NCI-H524 treated with DMSO at 0.1 percent for 48 hours (cell line): ENCODE data around the gene MACROH2A1.

Experiments
- DNase-seq: peaks from one replicate; lab custom pipeline; 2025; lab: John Stamatoyannopoulos, UW

The MACROH2A1 gene

DNA sequence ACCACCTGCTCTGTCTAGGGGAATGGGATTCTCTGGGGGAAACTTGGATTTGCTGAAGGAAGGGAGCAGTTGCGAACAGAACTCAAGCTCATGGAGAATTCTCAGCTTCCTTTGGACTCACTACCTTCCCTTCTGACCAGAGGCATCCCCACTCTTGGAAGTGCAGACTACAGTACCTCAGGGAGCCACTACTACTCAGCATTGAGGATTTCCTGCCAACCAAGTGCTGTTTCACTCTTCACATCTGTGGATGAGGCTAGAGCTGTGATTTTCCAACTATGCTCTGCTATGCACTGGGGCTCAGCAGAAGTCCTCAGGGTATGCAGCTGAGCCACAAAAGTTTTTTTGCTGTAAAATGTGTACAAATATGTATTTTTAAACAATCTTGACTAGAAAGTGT lies 43.9 kb downstream of the MACROH2A1 start:
- DNase-seq: no peak

DNA sequence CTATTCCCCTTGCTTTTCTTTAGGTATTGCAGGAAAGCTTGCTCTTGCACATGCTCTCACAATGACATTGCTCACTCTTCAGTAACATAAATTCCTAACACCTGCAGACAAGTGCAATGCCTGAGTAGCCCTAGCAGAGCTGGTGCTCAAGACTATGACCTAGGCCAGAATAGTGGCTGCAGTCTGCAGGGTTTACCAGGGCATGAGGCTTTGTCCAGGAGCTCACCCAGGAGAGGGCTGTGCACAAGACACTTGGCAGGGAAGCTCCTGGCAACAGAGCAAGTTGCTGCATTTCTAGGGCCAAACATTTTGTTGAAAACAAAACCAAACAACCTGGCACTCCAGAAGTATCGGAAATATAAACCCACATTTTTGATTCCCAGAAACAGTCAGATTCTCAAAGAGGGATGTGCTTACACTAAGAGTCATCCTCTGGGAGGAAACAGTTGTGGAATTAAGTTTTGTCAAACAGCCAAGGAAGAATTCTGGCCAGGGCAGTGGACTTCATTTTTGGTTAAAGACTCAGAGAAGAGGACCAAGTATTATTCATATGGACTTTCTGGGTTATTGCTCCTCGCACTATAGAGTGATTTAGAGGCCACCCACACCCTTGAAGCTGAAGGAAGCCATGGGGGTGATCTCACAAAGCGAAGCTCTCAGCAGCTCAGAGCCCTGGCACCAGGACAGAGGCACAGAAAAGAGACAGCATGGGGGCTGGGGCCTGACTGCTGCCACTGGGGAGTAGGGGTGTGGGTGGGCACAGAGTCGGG lies 44.9 kb downstream of the MACROH2A1 start:
- no peak for DNase-seq

DNA sequence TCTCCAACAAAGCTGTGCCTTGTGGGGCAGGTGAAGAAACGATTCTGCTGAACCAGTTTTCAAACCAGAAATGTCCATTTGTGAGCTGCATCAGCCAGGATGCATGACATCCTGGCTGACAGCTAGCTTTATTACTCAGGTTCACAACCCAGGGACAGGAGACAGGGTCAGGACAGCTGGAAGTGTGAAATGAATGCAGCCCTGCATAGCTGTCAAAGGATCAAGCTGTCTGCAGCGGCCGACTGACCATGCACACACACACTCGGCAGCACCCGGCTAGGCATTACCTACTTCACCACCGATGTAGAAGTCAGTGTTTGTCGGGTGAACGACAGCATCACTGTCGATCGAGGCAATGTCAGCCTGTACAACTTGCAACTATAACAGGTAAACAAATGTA lies 48.5 kb downstream of the MACROH2A1 start:
- DNase-seq: no peak

DNA sequence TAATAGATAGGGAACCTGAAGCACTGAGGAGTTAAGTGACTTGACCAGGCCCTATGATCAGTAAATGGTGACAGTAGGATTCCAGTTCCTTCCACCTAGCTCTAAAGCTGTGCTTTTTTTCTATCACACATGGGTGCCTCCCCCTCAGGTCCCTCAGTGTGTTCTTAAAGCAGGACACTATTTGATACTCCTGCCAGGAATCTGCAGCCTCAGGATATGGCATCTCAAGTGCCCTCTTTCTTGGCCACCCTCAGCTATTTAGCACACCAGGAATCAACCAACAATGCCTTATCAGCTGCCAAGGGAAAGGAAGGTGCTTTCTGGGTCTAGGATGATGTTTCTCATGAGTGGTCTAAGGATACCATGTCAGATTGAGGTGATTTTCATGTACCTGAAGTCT lies 49.1 kb downstream of the MACROH2A1 start:
- DNase-seq: no peak

DNA sequence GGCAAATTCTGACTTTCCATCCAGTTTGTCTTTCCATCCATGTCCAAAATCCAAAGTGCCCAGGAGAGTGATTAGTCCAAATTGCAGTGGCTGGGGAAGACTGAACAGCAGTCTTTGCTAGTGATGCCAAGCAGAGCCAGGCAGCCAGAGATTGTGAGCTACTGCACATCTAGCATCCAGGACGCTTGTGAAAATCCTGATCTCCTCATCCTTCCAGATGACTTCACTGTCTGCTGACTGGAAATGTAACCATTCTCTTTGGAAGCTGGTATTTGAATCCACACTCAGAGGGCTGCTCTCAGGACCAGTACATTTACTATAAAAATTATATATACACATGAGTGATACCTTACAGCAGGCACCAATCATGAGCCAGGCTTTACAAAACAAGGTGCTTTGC lies 49.6 kb downstream of the MACROH2A1 start:
- no peak for DNase-seq

DNA sequence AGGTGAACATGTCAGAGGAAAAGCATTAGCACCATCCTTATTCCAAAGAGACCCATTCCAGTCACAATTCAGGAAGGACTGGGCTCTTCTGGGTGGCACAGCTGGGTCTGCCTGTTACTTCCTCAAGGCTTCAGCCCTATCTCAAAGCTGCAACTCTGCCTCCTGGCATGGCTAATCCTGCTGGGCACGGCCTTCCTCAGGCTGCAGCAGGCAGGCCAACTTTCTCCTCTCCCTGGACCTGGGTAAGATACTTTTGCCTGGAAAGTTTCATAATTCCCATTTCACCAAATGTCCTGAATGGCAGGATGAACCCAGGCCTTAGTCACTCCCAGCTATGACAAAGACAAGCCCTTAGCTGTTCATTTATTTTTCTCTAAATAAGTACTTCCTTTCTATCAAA lies 50.1 kb downstream of the MACROH2A1 start:
- no peak for DNase-seq

DNA sequence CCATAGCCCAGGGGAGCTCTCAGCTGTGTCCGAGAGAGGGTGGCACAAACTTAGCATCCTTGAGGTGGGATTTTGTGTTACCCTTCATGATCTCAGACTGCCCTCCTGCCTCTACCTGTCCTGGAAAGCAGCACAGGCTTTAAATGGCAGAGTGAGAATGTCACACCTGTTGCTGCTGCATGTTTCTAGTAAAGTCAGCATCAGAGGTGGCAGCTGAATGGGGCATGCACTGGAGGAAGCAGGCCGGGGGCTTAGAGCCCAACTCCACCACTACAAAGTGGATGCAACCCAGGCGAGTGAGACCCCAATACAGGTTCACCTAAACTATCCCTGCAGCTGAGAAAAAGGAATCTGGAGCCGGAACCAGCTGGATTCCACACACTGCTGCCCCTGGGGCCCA lies 51.6 kb downstream of the MACROH2A1 start:
- DNase-seq: no peak

DNA sequence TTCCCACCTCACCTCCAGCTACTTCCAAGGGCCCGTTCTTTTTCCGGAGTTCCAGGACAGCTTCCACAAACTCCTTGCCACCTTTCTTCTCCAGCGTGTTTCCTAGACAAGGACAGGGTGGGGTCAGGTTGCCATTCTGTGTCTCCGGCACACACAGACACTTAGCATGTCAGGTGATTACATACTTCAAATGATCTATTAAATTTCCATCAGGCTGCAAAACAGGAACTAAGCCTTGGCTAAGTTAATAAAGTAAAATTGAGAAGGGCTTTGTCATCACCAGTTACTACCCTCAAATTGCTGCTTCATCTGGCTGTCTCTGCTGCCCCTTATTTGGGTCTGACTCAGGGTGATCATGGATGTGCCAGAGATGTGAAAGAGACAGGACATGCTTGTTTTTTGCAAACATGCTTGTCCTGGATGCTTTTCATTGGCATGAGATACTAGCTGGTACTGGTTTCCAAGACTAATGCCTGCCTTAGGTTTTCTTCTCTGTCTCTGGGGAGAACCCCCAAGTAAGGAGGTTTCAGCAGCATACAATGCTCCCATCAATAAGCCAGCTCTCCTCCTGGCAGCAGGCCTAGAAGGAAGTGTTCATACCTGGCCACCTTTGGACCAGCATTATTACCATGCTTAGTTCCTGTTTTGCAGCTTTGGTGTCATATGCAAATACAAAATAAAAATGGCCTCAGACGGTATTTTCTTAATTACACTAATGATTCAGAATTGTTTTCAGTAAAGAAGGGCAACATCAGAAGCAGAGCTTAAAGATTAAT lies 52.9 kb downstream of the MACROH2A1 start:
- no peak for DNase-seq

DNA sequence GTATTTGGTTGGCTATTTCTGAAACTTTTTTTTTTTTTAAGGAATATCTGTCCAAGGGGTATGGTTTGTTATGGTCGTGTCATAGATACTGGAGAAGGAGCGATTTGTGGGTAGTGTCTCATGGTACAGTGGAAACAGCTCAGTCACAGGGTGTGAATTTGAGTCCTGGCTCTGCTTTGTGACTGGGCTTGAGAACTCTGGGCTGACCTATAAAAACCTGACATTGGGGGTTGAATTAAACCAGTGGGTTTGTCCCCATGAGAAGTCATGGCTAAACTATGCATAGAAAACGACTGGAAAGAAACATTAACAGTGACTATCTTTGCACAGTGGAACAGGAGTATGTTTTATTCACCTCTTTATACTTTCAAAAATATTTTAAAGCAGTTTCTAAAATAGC lies 54.7 kb downstream of the MACROH2A1 start:
- DNase-seq: no peak

DNA sequence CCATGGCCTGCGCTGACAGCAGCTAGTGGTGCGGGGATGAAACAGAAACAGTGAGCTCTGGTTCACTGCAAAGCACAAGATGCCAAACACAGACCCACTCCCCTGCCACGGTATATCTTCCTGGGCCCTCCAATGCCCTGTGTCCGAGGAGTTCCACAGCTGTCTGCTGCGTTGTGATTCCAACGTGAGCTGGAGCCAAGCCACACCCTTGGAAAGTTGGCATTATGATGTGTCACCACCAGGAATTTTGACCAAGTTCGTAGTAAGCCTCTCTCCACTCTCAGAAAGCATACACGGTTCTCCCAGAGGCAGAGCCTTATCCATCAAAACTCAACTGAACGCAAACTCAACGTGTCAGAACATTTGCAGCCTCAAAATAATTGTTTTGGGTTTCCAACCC lies 55.6 kb downstream of the MACROH2A1 start:
- no peak for DNase-seq

DNA sequence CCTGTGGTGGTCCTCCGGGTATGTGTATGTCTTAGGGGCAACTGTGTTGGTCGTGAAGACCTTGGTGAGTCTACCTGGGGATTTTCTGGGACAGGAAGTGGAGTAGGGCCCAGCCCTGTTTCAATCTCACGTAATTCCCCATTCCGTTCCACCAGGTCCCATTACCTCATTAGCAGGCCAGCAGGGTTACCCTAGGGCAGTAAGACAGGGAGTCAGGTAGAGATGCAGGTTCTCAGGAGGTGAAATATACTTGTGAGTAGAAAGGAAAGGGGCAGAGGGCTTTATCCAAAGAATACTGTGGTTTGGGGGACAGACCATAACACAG lies 56.5 kb downstream of the MACROH2A1 start:
- DNase-seq: no peak

DNA sequence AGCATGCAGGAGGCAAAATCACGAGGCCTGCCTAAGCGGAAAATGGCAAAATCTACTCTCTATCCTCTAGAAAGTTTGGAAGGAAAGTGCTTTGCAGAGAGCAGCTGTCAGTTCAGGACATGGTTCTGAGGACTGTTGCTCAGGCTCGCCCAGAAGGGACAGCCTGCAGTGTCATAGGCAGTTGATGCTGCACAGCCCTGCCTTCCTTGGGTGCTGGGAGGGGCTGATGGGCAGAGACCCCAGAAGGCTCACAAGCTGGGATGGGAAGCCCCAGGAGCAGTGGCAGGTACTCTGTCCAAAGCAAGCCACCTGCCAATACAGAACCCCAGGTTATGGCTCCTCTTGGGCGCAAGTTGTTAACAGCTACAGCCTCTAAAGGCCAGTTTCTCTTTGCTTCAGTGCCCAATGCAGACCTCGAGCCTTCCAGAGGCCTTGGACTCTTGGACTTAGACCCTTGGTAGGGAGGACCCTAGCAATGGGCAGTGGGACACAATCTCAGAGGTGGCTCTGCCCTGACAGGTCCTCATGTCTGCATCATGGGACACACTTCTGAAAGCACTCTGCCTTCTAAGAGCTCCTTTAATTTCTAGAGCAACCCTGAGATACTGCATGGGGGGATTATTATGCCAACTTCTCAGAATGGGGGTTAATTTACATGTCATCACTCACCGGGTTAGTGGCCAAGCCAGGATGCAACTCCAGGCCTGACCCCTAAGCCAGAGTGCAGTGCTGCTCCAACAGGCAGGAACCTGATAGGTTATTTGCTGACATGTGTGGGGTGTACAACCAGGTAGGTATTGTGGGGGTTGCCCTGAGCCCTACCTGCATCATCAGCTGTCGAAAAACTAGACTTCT lies 57.1 kb downstream of the MACROH2A1 start:
- no peak for DNase-seq

DNA sequence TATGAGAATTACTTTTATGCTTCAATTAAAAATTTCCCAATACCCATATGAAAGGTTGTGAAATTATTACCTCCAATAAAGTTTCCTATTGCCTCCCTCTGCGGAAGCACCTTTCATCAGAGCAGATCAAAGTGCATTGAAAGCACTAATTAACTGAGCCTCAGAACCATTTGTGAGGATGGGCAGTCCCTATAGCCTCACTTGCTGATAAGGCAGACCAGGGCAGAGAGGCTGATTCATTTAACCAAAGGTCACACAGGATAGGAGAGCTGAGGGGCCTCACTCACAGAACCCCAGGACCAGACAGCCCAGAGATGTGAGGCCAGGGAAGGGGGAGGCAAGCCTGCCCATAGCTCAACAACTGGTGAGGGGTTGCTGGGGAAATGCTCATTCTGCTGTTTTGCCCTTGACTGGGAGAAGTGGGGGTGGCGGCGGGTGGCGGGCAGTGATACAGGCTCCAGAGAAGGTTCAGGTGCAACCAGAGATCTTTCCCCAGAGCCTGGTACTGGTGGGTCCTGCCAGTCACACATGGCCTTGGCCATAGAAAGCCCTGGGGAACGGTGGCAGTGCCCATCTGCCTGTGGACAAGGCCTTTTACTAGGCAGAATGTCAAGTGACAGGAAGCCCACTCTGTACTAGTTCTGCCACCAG lies 57.9 kb downstream of the MACROH2A1 start:
- DNase-seq: no peak

DNA sequence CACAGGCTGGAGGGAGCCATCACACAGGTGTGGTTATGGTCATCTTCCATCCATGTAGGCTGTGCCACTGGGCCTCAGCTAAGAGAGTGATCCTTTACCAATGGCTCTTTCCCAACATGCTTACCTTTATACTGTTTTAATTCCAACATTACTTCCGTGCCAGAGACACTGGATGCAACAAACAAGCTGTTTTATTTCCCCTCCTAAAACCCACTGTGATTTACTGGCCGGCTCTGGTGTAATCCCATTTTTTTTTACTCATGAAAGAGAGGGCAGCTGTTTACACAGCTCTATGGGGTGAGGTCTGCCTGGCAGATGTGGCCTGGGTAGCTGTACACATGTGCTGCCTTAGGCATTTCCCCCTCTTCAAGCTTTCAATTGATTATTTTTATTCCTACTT lies 58.5 kb downstream of the MACROH2A1 start:
- no peak for DNase-seq

DNA sequence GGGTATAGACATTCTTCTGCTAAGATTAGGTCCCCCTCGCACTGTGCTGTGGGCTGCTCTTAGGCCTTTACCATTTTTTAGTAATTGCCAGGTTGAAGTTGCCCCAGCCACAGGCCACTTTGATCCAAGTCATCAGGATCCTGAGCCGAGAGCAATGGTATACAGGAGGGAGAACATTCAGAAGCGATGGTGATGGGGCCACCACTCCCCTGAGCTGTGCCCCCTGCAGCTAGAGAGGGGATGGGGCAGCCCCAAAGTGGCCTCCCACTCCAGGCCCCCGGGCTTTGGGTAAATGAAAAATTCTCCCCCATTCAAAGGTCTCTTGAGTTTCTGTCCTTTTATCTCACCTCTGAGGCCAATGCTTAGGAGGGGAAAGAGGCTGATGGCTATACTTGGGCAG lies 59.4 kb downstream of the MACROH2A1 start:
- DNase-seq: no peak

DNA sequence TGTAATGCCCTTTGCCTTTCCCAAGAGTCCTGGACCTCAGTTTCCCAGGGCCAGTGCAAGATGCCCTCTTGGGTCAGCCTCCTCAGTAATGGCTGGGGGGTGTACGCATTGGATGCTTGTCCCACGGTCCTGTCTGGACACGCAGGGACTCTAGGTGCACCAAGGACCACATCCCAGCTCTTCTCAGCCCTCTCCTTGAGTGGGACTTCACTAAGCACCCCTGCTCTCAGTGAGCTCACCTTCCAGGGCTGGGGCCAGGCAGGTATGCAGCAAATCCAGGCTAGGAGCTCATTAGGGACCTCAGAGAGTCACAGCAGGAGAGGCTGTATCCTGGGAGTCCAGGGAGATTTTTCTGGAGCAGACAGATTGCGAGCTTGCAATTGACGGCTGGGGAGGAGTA lies 59.8 kb downstream of the MACROH2A1 start:
- DNase-seq: no peak

DNA sequence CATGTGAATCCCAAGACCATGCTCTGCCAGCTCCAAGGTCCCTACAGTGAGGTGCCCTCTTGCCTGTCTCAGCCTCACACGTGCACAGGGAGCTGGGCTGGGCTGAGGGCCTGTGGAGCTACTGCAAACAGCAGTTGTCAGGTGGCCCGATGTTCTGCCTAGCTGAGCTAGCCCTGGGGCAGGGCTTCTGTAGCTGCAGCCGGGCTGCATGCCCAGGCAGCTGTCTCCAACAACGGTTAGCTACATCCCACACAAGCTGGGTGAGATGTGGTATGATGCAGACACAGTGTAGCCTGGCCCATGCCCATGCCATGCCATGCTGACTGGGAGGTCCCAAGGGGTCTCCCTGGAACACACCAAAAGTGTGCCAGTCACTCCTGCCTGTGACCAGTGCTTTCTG lies 62.0 kb downstream of the MACROH2A1 start:
- DNase-seq: no peak

DNA sequence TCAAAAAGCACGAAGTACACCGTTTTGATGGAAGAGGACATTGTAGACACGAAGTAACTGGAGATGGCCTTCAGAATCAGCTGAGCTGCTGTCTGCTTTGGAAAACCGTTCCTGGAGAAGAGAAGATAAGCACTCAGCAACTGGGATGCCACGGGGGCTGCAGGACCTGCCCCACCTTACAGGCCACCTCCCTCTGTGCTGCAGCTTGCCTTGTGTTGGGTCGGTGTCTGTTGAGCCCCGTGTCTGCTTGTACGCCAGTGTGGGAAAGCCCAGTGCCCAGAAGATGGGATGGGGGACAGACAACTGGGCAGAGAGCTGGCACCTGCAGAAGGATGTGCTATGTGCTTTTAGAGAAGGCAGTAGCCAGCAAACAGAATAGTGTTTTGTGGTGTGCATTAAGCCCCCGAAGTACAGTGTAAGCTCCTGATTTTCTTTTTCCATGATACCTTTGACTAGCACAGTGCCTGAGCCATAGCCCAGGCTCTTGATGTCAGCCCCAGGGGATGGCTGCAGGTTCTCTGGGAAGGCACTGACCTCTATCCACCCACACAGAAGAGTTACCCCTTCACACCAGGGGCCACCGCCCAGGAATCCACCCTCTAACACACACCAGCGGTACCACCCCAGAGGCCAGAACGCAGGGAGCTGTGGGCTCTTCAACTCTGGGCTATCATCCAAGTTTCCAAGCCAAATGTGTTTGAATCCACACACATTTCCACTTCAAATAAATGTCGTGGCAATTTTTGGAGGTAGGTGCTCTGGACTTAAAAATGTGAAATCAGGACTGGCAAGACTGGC lies 63.8 kb downstream of the MACROH2A1 start:
- no peak for DNase-seq

DNA sequence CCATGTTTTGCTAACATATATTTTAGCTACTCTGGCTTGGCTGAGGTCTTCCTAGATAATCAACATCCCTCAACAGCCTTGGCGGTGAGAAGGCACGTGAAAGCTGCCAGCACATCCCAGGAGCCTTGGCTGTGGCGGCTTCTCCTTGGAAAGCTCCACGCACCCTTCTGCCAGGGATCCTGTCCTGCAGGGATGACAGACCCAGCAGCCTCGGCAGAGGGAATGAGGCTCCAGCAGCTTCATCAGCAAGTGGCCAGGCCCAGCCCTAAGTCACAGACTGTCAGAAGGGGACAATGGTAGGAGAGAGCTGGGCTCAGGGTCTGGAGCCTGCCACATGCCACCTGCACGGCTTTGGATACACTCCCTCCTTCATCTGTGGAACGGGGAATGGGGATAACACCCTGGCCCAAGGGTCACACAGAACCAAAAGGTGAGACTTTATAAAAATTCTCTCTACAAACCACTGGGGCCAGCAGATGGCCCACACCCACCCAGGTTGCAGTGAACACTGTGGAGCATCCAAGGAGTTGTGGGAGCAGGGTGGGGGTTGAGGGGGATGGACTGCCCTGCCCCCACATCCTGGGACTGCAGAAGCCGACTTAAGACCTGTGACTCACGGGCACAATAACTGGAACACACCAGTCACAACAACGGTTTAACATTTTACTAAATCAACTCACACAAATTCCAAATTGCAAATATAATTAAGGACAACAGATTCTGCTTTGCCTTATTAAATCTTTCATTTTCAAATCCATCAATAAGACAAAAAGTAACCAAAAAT lies 65.1 kb downstream of the MACROH2A1 start:
- DNase-seq: no peak

DNA sequence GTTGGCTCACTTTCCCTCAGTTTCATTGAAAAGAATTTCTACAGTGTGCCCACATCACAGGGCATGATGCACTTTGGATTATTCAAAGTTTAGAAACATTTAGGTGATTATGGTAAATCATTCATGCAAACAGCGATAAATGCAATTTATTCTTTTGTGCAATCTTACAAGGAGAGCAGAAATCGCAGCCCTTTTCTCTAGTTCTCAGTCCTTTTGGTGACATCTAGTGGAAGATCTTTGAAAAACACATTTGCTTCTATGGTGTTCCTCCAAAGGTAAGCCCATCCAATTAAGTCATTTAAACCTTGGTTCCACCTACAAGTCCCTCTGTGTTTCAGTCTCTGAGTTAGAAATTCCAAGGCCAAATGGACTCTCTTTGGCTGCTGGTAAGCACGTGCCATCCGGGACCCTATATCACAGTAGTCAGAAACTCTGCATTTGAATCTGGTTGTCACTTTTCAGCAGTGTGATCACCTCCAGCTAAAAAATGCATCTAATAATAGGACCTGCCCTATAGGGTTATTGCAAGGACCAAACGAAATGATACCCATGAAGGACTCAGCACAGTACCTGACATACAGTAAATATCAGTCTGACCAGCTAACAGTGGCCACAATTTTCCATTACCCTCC lies 66.4 kb downstream of the MACROH2A1 start:
- DNase-seq: no peak
